K562 (cell line): ENCODE measurements around the gene SLC22A23. TPM values are rescaled to one million over a fixed set of nuclear protein-coding genes. Genes with fewer than 3 reads are reported as not detected.
"Not testable (repeated sequence)": the region's sequence is repeated elsewhere in the genome, so short reads cannot be mapped to it uniquely, and the experiment has no call there.

Source experiments
- ARID1B ChIP-seq: fragments of 450-650 bp; IDR thresholded peaks from 2 replicates; pipeline ENCODE4 v1.6.1; 2016; ENCODE audit warnings: antibody characterized with exemption, mild to moderate bottlenecking, inconsistent platforms
- CREM ChIP-seq: IDR thresholded peaks from 2 replicates; pipeline ENCODE4 v1.6.1; 2014; ENCODE audit warnings: antibody characterized with exemption, low read depth
- DPF2 ChIP-seq: fragments of 450-650 bp; IDR thresholded peaks from 2 replicates; pipeline ENCODE4 v1.6.1; 2016
- ESRRA ChIP-seq: fragments of 450-650 bp; IDR thresholded peaks from 2 replicates; pipeline ENCODE4 v1.6.1; 2014; ENCODE audit warnings: low read depth, mild to moderate bottlenecking, moderate library complexity, borderline replicate concordance
- MAFG ChIP-seq: fragments of 450-650 bp; conservative IDR thresholded peaks from 2 replicates; pipeline ENCODE4 v1.6.1; 2016; ENCODE audit warnings: missing genetic modification characterization, missing compliant biosample characterization
- MTA1 ChIP-seq: fragments of 450-650 bp; IDR thresholded peaks from 2 replicates; pipeline ENCODE4 v1.6.1; 2017; ENCODE audit warnings: borderline replicate concordance
- NR2C2 ChIP-seq, 2 experiments: fragments of 200-800 bp in 1 of 2; sonication (Bioruptor generic) in 1 of 2; sonication (generic) in 1 of 2; formaldehyde crosslinking in 1 of 2; IDR thresholded peaks; 2 replicates each; pipeline versions ENCODE4 v1.6.1 to v1.8.0; 2016 to 2022; ENCODE audit warnings: mild to moderate bottlenecking in 1 of 2, missing compliant biosample characterization in 1 of 2, missing genetic modification characterization in 1 of 2, missing genetic modification reagents in 1 of 2
- SMARCA4 ChIP-seq: fragments of 450-650 bp; IDR thresholded peaks from 2 replicates; pipeline ENCODE4 v1.6.1; 2016
- SMARCC2 ChIP-seq: fragments of 450-650 bp; IDR thresholded peaks from 2 replicates; pipeline ENCODE4 v1.6.1; 2017; ENCODE audit warnings: antibody characterized with exemption, moderate library complexity, mild to moderate bottlenecking, low read depth
- SMARCE1 ChIP-seq: fragments of 450-650 bp; IDR thresholded peaks from 2 replicates; pipeline ENCODE4 v1.7.1; 2016; ENCODE audit warnings: mild to moderate bottlenecking
- TAL1 ChIP-seq: fragments of 450-650 bp; IDR thresholded peaks from 2 replicates; pipeline ENCODE4 v1.6.1; 2016; ENCODE audit warnings: mild to moderate bottlenecking
- TCF3 ChIP-seq: sonication (generic); formaldehyde crosslinking; IDR thresholded peaks from 2 replicates; pipeline ENCODE4 v1.4.0; 2020; ENCODE audit warnings: mild to moderate bottlenecking, missing genetic modification reagents
- TEAD4 ChIP-seq, 2 experiments: sonication (generic) in 1 of 2; formaldehyde crosslinking in 1 of 2; IDR thresholded peaks; 2 replicates each; pipeline versions ENCODE4 v1.6.1 to v1.8.0; 2012 to 2022; ENCODE audit warnings: borderline replicate concordance in 1 of 2, inconsistent platforms in 1 of 2, low read length in 1 of 2, mild to moderate bottlenecking in 1 of 2, missing genetic modification reagents in 1 of 2
- ZBTB40 ChIP-seq, 2 experiments: fragments of 450-650 bp in 1 of 2; sonication (generic) in 1 of 2; formaldehyde crosslinking in 1 of 2; IDR thresholded peaks; 2 replicates each; pipeline versions ENCODE4 v1.7.1 to v1.9.0; 2016 to 2022; ENCODE audit warnings: inconsistent platforms in 1 of 2, mild to moderate bottlenecking in 1 of 2, missing genetic modification reagents in 1 of 2
- polyA plus RNA-seq, 8 experiments: library from polyadenylated mRNA; depleted of rRNA in 4 of 8; stranded (reverse) in 5 of 8; unstranded in 3 of 8; fragments of >200 nt; fragmentation: Nextera tagmentation in 2 of 8; fragmentation: Illumina TruSeq in 1 of 8; extraction: Ambion mirVana in 2 of 8; extraction: Trizol in 1 of 8; gene quantifications; 2 replicates each; pipeline versions ENCODE4 v1.2.1 to v1.2.3, GENCODE V29; 2011 to 2014; ENCODE audit warnings: inconsistent platforms in 1 of 8, missing spikeins in 1 of 8
- total RNA-seq, 7 experiments: library from RNA; depleted of rRNA in 6 of 7; stranded (reverse); fragments of >200 nt in 6 of 7; fragmentation: Illumina TruSeq in 2 of 7; extraction: Trizol in 2 of 7; gene quantifications; 2 replicates each; pipeline versions ENCODE4 v1.2.1 to v1.2.3, GENCODE V29; 2011 to 2021; ENCODE audit warnings: low replicate concordance in 1 of 7

Gene SLC22A23
- total and polyA plus RNA-seq, 9 of the 15 experiments (the other 6 are each of a cell fraction or from before 2014, with no cell fraction given): 0.30 to 8.7 (median 2.5) TPM

GRCh38 chr6:3378398-3378782 lies 78.5 kb downstream of the SLC22A23 start (continued):
- TF ChIP-seq ZBTB40 (IDR thresholded peaks at IDR 0.05) (0 out of 2 replicates have a peak, but pooled peaks have one; percentile 21), CREM (0 out of 2 replicates have a peak, but pooled peaks have one; percentile 7), TEAD4 (IDR thresholded peaks at IDR 0.05; ENCODE audit: low read length) (peak; percentile 43; the same call in 1 of the 2 replicates), NR2C2 (tag; IDR thresholded peaks at IDR 0.05) (0 out of 2 replicates have a peak, but pooled peaks have one; percentile 21), TAL1 (peak; percentile 29), SMARCC2 (0 out of 2 replicates have a peak, but pooled peaks have one; percentile 33), SMARCE1 (peak; percentile 53; the same call in 1 of the 2 replicates), MAFG (tag) (0 out of 2 replicates have a peak, but pooled peaks have one; percentile 20), SMARCA4 (peak; percentile 32; the same call in 1 of the 2 replicates), ARID1B (peak; percentile 51), DPF2 (peak; percentile 65; the same call in 1 of the 2 replicates), ESRRA (peak; percentile 31; the same call in 1 of the 2 replicates), TCF3 (peak; percentile 37; the same call in 1 of the 2 replicates), MTA1 (peak; percentile 72; the same call in 1 of the 2 replicates)
- TF ChIP-seq ZBTB40 (CRISPR knock-in tag; IDR thresholded peaks at IDR 0.05); TEAD4 (CRISPR knock-in tag; IDR thresholded peaks at IDR 0.05; ENCODE audit: borderline replicate concordance); NR2C2 (CRISPR knock-in tag; IDR thresholded peaks at IDR 0.05): not testable (repeated sequence)
